GM23338 (cell line): ENCODE data around the gene MRPL23. TPM values are rescaled to one million over a fixed set of nuclear protein-coding genes. Genes with fewer than 3 reads are reported as not detected.
A peak's percentile ranks its signal among the peaks of the same experiment; 100 is the strongest.

Experiments used
- ATAC-seq: fragments of 200-7000 bp; cut with Tn5 transposase; 3 replicates; pipeline ENCODE4 v1.9.1; 2020
- DNase-seq: peaks from one replicate; pipeline ENCODE4 v3.0.0-alpha.2; 2015; ENCODE audit warnings: low spot score
- H2AFZ ChIP-seq: fragments of 200-600 bp; sonication (generic); 2 replicates; pipeline ENCODE4 v1.8.0; 2016; ENCODE audit warnings: antibody characterized with exemption, mild to moderate bottlenecking, moderate library complexity
- H3F3A ChIP-seq: fragments of 200-600 bp; sonication (generic); replicated peaks from 2 replicates; pipeline ENCODE4 v1.8.0; 2017; ENCODE audit warnings: antibody characterized with exemption, mixed run types, low read depth
- H3K27ac ChIP-seq: fragments of 200-600 bp; sonication (generic); 2 replicates; pipeline ENCODE4 v1.6.1; 2016; ENCODE audit warnings: low read depth
- H3K27me3 ChIP-seq: fragments of 200-600 bp; sonication (generic); 2 replicates; pipeline ENCODE4 v1.8.0; 2016; ENCODE audit warnings: mild to moderate bottlenecking, mixed run types, moderate library complexity; ENCODE audit not compliant: insufficient read depth
- H3K36me3 ChIP-seq: fragments of 200-600 bp; sonication (generic); 2 replicates; pipeline ENCODE4 v1.8.0; 2016; ENCODE audit warnings: mild to moderate bottlenecking; ENCODE audit not compliant: insufficient read depth
- H3K4me1 ChIP-seq: fragments of 200-600 bp; sonication (generic); 2 replicates; pipeline ENCODE4 v1.8.0; 2016; ENCODE audit warnings: mild to moderate bottlenecking, moderate library complexity; ENCODE audit not compliant: insufficient read depth
- H3K4me2 ChIP-seq: fragments of 200-600 bp; sonication (generic); 2 replicates; pipeline ENCODE4 v1.7.1; 2017; ENCODE audit warnings: mixed run types
- H3K4me3 ChIP-seq: fragments of 200-600 bp; sonication (generic); 2 replicates; pipeline ENCODE4 v1.6.1; 2016; ENCODE audit warnings: mixed run types
- H3K79me2 ChIP-seq: fragments of 200-600 bp; sonication (generic); replicated peaks from 2 replicates; pipeline ENCODE4 v1.8.0; 2017; ENCODE audit warnings: mild to moderate bottlenecking; ENCODE audit not compliant: insufficient read depth
- H3K9me2 ChIP-seq: fragments of 200-600 bp; sonication (generic); 2 replicates; pipeline ENCODE4 v1.8.0; 2017; ENCODE audit not compliant: insufficient read depth
- H4K20me1 ChIP-seq: fragments of 200-600 bp; sonication (generic); replicated peaks from 2 replicates; pipeline ENCODE4 v1.8.0; 2017; ENCODE audit warnings: mild to moderate bottlenecking; ENCODE audit not compliant: insufficient read depth
- H3K27ac Mint-ChIP-seq: 2 replicates; pipeline ENCODE4 v1.8.0; 2020; ENCODE audit warnings: inconsistent platforms, mild to moderate bottlenecking, moderate library complexity, mixed read lengths
- H3K27me3 Mint-ChIP-seq: 3 replicates; pipeline ENCODE4 v1.8.0; 2022; ENCODE audit warnings: low read depth, mild to moderate bottlenecking, moderate library complexity, mixed read lengths, inconsistent platforms; ENCODE audit not compliant: insufficient read depth, poor library complexity
- H3K36me3 Mint-ChIP-seq: 3 replicates; pipeline ENCODE4 v1.8.0; 2021; ENCODE audit warnings: low read depth, mild to moderate bottlenecking, inconsistent platforms, moderate library complexity, mixed read lengths
- H3K4me1 Mint-ChIP-seq: 3 replicates; pipeline ENCODE4 v1.8.0; 2020; ENCODE audit warnings: mild to moderate bottlenecking, inconsistent platforms, mixed read lengths
- H3K4me3 Mint-ChIP-seq: 3 replicates; pipeline ENCODE4 v1.8.0; 2021; ENCODE audit warnings: moderate library complexity, mild to moderate bottlenecking, inconsistent platforms, mixed read lengths
- H3K9me3 Mint-ChIP-seq: 3 replicates; pipeline ENCODE4 v1.8.0; 2020; ENCODE audit warnings: moderate library complexity, mild to moderate bottlenecking, inconsistent platforms, mixed read lengths
- CREB1 ChIP-seq: fragments of 250-450 bp; sonication (Bioruptor Pico); IDR thresholded peaks from 2 replicates; pipeline ENCODE4 v1.5.0; 2020; ENCODE audit warnings: low read depth, mild to moderate bottlenecking, moderate library complexity
- ETS1 ChIP-seq: IDR thresholded peaks from 2 replicates; pipeline ENCODE4 v1.6.1; 2016; ENCODE audit warnings: antibody characterized with exemption
- EZH2 ChIP-seq: fragments of 200-600 bp; sonication (generic); IDR thresholded peaks from one replicate; pipeline ENCODE4 v1.8.0; 2017; ENCODE audit warnings: antibody characterized with exemption, mild to moderate bottlenecking, low read depth; ENCODE audit not compliant: unreplicated experiment
- EZH2phosphoT487 ChIP-seq: fragments of 200-600 bp; sonication (generic); IDR thresholded peaks from one replicate; pipeline ENCODE4 v1.8.1; 2018; ENCODE audit warnings: antibody characterized with exemption; ENCODE audit not compliant: unreplicated experiment
- JUNB ChIP-seq: IDR thresholded peaks from one replicate; pipeline ENCODE4 v1.6.1; 2016; ENCODE audit warnings: antibody characterized with exemption; ENCODE audit not compliant: unreplicated experiment
- NANOG ChIP-seq: IDR thresholded peaks from 2 replicates; pipeline ENCODE4 v1.6.1; 2016; ENCODE audit warnings: antibody characterized with exemption, borderline replicate concordance
- POLR2AphosphoS5 ChIP-seq: IDR thresholded peaks from 2 replicates; pipeline ENCODE4 v1.6.1; 2016; ENCODE audit warnings: antibody characterized with exemption, low read depth
- STAT1 ChIP-seq: IDR thresholded peaks from one replicate; pipeline ENCODE4 v1.6.1; 2016; ENCODE audit warnings: antibody characterized with exemption; ENCODE audit not compliant: unreplicated experiment
- ZNF114 ChIP-seq: fragments of 250-450 bp; sonication (Bioruptor Pico); IDR thresholded peaks from 2 replicates; pipeline ENCODE4 v1.5.0; 2020; ENCODE audit warnings: mild to moderate bottlenecking, moderate library complexity
- ZNF331 ChIP-seq: fragments of 250-450 bp; sonication (Bioruptor Pico); IDR thresholded peaks from 2 replicates; pipeline ENCODE4 v1.5.0; 2020; ENCODE audit warnings: low read depth, mild to moderate bottlenecking, moderate library complexity
- polyA plus RNA-seq: library from polyadenylated mRNA; unstranded; fragments of >200 nt; fragmentation: Nextera tagmentation; extraction: Ambion mirVana; gene quantifications from 2 replicates; pipeline ENCODE4 v1.2.1, GENCODE V29; 2016
- total RNA-seq: library from RNA; depleted of rRNA; stranded (reverse); fragments of >200 nt; shearing (Covaris generic); gene quantifications from 2 replicates; pipeline ENCODE4 v1.2.3, GENCODE V29; 2014
- TF ChIP-seq, protein P1 (sequence below): IDR thresholded peaks from one replicate; pipeline ENCODE4 v1.6.1; 2018; ENCODE audit warnings: antibody characterized with exemption; ENCODE audit not compliant: unreplicated experiment
- TF ChIP-seq, protein P2 (sequence below): fragments of 250-450 bp; sonication (Bioruptor Pico); IDR thresholded peaks from 2 replicates; pipeline ENCODE4 v1.5.0; 2020; ENCODE audit warnings: mild to moderate bottlenecking, moderate library complexity
- TF ChIP-seq, protein P3 (sequence below), 2 experiments: fragments of 200-600 bp in 1 of 2; sonication (generic) in 1 of 2; conservative IDR thresholded peaks; 2 replicates each; pipeline versions ENCODE4 v1.5.1 to v1.6.1; 2016 to 2017; ENCODE audit warnings: antibody characterized with exemption in 2 of 2, low read depth in 2 of 2, mild to moderate bottlenecking in 2 of 2, moderate library complexity in 1 of 2

The MRPL23 gene
- total and polyA plus RNA-seq, 2 experiments from 2014 or later: 84.7 to 91.5 TPM

GRCh38 chr11:1988667-1989317, 41.7 kb downstream of the MRPL23 start:
- H3K27ac ChIP-seq: no peak overlapping the region
- no peak overlapping the region for H3K4me3 ChIP-seq
- Mint-ChIP-seq H3K36me3 (no peaks in the 10 kb centered on the region), H3K27ac (no peak overlapping the region), H3K4me3 (no peak overlapping the region), H3K27me3 (no peaks in the 10 kb centered on the region), H3K9me3 (no peaks in the 10 kb centered on the region), H3K4me1 (no peaks in the 10 kb centered on the region)
- no peaks in the 10 kb centered on the region for H3K36me3 ChIP-seq
- TF ChIP-seq ETS1: no peak
- TF ChIP-seq EZH2: no peak
- TF ChIP-seq STAT1: no peak
- TF ChIP-seq ZNF331 (CRISPR knock-in tag): no peak
- no peak for TF ChIP-seq CREB1 (CRISPR knock-in tag)
- TF ChIP-seq, protein P1, sequence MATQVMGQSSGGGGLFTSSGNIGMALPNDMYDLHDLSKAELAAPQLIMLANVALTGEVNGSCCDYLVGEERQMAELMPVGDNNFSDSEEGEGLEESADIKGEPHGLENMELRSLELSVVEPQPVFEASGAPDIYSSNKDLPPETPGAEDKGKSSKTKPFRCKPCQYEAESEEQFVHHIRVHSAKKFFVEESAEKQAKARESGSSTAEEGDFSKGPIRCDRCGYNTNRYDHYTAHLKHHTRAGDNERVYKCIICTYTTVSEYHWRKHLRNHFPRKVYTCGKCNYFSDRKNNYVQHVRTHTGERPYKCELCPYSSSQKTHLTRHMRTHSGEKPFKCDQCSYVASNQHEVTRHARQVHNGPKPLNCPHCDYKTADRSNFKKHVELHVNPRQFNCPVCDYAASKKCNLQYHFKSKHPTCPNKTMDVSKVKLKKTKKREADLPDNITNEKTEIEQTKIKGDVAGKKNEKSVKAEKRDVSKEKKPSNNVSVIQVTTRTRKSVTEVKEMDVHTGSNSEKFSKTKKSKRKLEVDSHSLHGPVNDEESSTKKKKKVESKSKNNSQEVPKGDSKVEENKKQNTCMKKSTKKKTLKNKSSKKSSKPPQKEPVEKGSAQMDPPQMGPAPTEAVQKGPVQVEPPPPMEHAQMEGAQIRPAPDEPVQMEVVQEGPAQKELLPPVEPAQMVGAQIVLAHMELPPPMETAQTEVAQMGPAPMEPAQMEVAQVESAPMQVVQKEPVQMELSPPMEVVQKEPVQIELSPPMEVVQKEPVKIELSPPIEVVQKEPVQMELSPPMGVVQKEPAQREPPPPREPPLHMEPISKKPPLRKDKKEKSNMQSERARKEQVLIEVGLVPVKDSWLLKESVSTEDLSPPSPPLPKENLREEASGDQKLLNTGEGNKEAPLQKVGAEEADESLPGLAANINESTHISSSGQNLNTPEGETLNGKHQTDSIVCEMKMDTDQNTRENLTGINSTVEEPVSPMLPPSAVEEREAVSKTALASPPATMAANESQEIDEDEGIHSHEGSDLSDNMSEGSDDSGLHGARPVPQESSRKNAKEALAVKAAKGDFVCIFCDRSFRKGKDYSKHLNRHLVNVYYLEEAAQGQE: no peak
- TF ChIP-seq NANOG: no peak
- TF ChIP-seq, protein P2, sequence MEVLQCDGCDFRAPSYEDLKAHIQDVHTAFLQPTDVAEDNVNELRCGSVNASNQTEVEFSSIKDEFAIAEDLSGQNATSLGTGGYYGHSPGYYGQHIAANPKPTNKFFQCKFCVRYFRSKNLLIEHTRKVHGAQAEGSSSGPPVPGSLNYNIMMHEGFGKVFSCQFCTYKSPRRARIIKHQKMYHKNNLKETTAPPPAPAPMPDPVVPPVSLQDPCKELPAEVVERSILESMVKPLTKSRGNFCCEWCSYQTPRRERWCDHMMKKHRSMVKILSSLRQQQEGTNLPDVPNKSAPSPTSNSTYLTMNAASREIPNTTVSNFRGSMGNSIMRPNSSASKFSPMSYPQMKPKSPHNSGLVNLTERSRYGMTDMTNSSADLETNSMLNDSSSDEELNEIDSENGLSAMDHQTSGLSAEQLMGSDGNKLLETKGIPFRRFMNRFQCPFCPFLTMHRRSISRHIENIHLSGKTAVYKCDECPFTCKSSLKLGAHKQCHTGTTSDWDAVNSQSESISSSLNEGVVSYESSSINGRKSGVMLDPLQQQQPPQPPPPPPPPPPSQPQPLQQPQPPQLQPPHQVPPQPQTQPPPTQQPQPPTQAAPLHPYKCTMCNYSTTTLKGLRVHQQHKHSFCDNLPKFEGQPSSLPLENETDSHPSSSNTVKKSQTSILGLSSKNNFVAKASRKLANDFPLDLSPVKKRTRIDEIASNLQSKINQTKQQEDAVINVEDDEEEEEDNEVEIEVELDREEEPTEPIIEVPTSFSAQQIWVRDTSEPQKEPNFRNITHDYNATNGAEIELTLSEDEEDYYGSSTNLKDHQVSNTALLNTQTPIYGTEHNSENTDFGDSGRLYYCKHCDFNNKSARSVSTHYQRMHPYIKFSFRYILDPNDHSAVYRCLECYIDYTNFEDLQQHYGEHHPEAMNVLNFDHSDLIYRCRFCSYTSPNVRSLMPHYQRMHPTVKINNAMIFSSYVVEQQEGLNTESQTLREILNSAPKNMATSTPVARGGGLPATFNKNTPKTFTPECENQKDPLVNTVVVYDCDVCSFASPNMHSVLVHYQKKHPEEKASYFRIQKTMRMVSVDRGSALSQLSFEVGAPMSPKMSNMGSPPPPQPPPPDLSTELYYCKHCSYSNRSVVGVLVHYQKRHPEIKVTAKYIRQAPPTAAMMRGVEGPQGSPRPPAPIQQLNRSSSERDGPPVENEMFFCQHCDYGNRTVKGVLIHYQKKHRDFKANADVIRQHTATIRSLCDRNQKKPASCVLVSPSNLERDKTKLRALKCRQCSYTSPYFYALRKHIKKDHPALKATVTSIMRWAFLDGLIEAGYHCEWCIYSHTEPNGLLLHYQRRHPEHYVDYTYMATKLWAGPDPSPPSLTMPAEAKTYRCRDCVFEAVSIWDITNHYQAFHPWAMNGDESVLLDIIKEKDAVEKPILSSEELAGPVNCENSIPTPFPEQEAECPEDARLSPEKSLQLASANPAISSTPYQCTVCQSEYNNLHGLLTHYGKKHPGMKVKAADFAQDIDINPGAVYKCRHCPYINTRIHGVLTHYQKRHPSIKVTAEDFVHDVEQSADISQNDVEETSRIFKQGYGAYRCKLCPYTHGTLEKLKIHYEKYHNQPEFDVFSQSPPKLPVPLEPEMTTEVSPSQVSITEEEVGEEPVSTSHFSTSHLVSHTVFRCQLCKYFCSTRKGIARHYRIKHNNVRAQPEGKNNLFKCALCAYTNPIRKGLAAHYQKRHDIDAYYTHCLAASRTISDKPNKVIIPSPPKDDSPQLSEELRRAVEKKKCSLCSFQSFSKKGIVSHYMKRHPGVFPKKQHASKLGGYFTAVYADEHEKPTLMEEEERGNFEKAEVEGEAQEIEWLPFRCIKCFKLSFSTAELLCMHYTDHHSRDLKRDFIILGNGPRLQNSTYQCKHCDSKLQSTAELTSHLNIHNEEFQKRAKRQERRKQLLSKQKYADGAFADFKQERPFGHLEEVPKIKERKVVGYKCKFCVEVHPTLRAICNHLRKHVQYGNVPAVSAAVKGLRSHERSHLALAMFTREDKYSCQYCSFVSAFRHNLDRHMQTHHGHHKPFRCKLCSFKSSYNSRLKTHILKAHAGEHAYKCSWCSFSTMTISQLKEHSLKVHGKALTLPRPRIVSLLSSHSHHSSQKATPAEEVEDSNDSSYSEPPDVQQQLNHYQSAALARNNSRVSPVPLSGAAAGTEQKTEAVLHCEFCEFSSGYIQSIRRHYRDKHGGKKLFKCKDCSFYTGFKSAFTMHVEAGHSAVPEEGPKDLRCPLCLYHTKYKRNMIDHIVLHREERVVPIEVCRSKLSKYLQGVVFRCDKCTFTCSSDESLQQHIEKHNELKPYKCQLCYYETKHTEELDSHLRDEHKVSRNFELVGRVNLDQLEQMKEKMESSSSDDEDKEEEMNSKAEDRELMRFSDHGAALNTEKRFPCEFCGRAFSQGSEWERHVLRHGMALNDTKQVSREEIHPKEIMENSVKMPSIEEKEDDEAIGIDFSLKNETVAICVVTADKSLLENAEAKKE: no peak
- no peak for TF ChIP-seq JUNB
- no peak for TF ChIP-seq EZH2phosphoT487
- no peak for TF ChIP-seq POLR2AphosphoS5
- TF ChIP-seq, protein P3, sequence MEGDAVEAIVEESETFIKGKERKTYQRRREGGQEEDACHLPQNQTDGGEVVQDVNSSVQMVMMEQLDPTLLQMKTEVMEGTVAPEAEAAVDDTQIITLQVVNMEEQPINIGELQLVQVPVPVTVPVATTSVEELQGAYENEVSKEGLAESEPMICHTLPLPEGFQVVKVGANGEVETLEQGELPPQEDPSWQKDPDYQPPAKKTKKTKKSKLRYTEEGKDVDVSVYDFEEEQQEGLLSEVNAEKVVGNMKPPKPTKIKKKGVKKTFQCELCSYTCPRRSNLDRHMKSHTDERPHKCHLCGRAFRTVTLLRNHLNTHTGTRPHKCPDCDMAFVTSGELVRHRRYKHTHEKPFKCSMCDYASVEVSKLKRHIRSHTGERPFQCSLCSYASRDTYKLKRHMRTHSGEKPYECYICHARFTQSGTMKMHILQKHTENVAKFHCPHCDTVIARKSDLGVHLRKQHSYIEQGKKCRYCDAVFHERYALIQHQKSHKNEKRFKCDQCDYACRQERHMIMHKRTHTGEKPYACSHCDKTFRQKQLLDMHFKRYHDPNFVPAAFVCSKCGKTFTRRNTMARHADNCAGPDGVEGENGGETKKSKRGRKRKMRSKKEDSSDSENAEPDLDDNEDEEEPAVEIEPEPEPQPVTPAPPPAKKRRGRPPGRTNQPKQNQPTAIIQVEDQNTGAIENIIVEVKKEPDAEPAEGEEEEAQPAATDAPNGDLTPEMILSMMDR (conservative IDR thresholded peaks at IDR 0.05; ENCODE audit: low read depth in 2 of 2): no peak
- TF ChIP-seq ZNF114 (CRISPR knock-in tag): no peak
- H4K20me1 ChIP-seq: no peaks in the 10 kb centered on the region
- H3K9me2 ChIP-seq: no peaks in the 10 kb centered on the region
- no peak overlapping the region for H2AFZ ChIP-seq
- H3F3A ChIP-seq: no peaks in the 10 kb centered on the region
- no peaks in the 10 kb centered on the region for H3K79me2 ChIP-seq
- DNase-seq: no peak
- H3K27me3 ChIP-seq: no peaks in the 10 kb centered on the region
- H3K4me2 ChIP-seq: no peak overlapping the region
- H3K4me1 ChIP-seq: no peaks in the 10 kb centered on the region
- peak; percentile 24 for ATAC-seq
